SK-N-MC (cell line): ENCODE data around the gene COPS6.

Experiments used
- DNase-seq: peaks from one replicate; pipeline ENCODE4 v3.0.0-alpha.2; 2011; ENCODE audit warnings: low read depth, low spot score
- H3K27ac ChIP-seq: fragments of 200-600 bp; sonication (generic); 2 replicates; pipeline ENCODE4 v1.5.1; 2016; ENCODE audit warnings: mixed run types
- H3K36me3 ChIP-seq: fragments of 200-600 bp; sonication (generic); 2 replicates; pipeline ENCODE4 v1.6.1; 2017; ENCODE audit warnings: antibody characterized with exemption, low read length, mixed read lengths; ENCODE audit not compliant: insufficient read depth
- H3K4me3 ChIP-seq: fragments of 200-600 bp; sonication (generic); 2 replicates; pipeline ENCODE4 v1.5.1; 2016
- H3K9ac ChIP-seq: fragments of 200-600 bp; sonication (generic); 2 replicates; pipeline ENCODE4 v1.8.0; 2017; ENCODE audit warnings: mixed run types, mixed read lengths; ENCODE audit not compliant: insufficient read length
- H3K9me3 ChIP-seq: fragments of 200-600 bp; sonication (generic); 2 replicates; pipeline ENCODE4 v1.6.1; 2017; ENCODE audit warnings: low read depth, mild to moderate bottlenecking, antibody characterized with exemption, low read length, moderate library complexity, mixed read lengths
- EZH2 ChIP-seq: fragments of 200-600 bp; sonication (generic); IDR thresholded peaks from one replicate; pipeline ENCODE4 v1.6.1; 2017; ENCODE audit warnings: antibody characterized with exemption
- FOXP2 ChIP-seq: optimal IDR thresholded peaks from 2 replicates; pipeline ENCODE3; 2011; ENCODE audit warnings: mild to moderate bottlenecking, moderate library complexity; ENCODE audit not compliant: insufficient read depth; ENCODE audit errors: extremely low read length, control extremely low read depth
- POLR2AphosphoS5 ChIP-seq: IDR thresholded peaks from 2 replicates; pipeline ENCODE4 v1.6.1; 2012; ENCODE audit warnings: mild to moderate bottlenecking, low read depth, low read length, borderline replicate concordance

COPS6 gene

DNA sequence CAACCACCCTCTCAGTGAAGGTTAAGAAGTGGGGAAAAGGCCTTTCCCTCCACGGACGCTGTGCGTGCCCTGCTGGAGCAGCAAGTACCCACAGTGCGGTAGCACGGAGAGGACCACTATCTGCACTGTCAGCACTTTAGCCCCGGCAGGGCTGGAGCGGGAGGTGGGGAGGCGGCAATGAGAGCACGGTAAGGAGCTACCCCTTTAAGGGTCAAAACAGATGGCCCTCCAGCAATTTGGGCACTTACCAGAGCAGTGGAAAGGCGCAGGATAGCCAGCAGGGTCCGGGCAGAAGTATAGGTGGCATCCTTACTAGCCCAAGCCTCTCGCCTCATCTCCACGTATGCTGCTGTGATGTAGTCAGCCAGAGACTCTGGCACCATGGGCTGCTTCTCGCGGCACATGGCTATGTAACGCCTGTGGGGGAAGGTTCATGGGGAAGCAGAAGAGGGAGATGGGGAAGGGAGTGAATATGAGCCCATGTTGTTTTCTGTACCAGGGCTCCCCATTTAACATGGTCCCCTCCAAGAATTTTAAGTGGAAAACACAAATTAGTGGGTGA lies 5.2 kb downstream of the COPS6 start:
- H3K9ac ChIP-seq, result no peak overlapping the region
- no peak for DNase-seq
- H3K36me3 ChIP-seq, result peaks cover 88% of the 10 kb centered on the region
- no peak for TF ChIP-seq FOXP2
- TF ChIP-seq POLR2AphosphoS5, result peak; percentile 57
- H3K4me3 ChIP-seq, result no peak overlapping the region; the same call in 1 of the 2 replicates
- peak overlapping the region; percentile 81 for H3K27ac ChIP-seq
- H3K9me3 ChIP-seq, result no peaks in the 10 kb centered on the region

DNA sequence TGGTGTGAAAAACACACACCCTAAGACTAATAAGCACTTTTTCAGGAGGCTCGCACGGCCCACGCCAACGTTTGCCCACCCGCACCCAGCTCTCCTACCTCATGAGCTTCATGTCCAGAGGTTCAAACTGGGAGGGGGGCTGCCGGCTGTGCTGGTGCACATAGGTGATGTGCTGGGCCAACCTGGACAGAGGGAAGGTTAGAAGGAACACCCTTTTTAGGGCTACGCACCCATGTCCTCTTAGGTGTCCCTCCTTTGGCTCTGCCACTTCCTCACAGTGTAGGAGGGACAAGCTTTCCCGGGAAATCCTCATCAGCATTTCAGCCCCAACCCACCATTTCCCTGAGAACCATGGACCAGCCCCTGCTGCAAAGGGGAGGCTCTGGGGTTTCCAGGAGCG lies 6.5 kb downstream of the COPS6 start:
- TF ChIP-seq EZH2 (no peak), POLR2AphosphoS5 (no peak; the same call in 1 of the 2 replicates), FOXP2 (no peak)
- no peak for DNase-seq
- Histone ChIP-seq H3K9me3 (no peaks in the 10 kb centered on the region), H3K9ac (no peak overlapping the region), H3K4me3 (no peak overlapping the region), H3K27ac (peak overlapping the region; percentile 81), H3K36me3 (peaks cover 99% of the 10 kb centered on the region)

DNA sequence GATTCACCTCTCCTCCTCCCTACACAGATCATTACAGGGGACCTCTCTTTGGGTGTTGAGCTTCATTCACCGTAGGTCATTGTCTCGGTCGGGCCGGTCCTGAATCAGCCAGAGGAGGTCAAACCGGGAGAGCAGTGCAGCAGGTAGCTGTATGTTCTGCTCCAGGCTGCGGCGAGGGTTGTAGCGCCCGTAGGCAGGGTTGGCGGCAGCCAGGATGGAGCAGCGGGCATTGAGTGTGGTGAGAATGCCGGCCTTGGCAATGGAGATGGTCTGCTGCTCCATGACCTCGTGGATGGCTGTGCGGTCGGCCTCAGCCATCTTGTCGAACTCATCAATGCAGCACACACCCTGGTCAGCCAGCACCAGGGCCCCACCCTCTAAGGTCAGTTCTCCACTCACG lies 6.9 kb downstream of the COPS6 start:
- H3K9ac ChIP-seq, result no peak overlapping the region
- no peaks in the 10 kb centered on the region for H3K9me3 ChIP-seq
- DNase-seq, result no peak
- H3K36me3 ChIP-seq, result peaks cover 95% of the 10 kb centered on the region
- no peak overlapping the region for H3K4me3 ChIP-seq
- TF ChIP-seq EZH2, result no peak
- TF ChIP-seq FOXP2, result no peak
- TF ChIP-seq POLR2AphosphoS5, result no peak
- peak overlapping the region; percentile 81; the same call in 1 of the 2 replicates for H3K27ac ChIP-seq

DNA sequence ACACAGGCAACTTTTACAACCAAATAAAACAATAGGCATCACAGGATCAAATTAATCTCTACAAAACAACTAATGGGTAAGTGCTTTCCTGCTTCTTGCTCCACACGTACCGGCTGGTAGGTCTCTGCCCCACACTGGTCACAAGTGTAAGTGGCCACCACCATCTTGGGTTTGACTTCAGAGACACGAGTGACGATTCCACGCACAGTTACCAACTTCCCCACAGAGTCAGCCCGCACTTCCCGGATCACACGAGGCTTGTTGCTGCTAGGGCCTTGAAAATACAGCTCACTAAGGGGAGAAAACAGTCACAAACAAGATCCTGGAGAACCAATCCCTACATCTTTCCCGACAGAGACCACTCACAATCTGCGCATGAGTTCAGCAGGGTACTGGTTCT lies 10.1 kb downstream of the COPS6 start:
- H3K9me3 ChIP-seq, result no peaks in the 10 kb centered on the region
- DNase-seq, result no peak
- TF ChIP-seq EZH2 (no peak), FOXP2 (no peak), POLR2AphosphoS5 (no peak)
- H3K9ac ChIP-seq, result peak overlapping the region; percentile 13
- H3K36me3 ChIP-seq, result peaks cover 71% of the 10 kb centered on the region
- peak overlapping the region; percentile 1; the same call in 1 of the 2 replicates for H3K27ac ChIP-seq
- peak overlapping the region; percentile 99 for H3K4me3 ChIP-seq

DNA sequence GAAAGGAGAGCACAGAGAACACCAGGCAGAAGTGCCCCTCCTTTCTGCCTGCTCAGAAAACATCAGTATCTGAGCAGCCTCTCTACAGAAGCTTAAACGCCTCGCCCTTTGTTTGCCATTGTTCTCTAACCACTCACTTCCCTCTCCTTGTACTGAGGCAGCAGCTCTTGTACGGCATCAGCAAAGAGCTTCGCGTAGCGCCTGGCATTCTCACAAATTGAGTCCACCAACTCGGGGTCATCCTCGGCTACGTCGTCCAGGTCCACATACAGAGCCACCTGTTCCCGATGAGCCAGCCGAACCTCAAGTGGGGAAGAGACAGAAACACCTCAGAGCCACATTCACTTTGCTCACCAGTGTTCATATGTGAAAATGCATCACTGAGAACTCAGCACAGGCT lies 10.7 kb downstream of the COPS6 start:
- peak overlapping the region; percentile 100 for H3K9ac ChIP-seq
- peak overlapping the region; percentile 1; the same call in 1 of the 2 replicates for H3K27ac ChIP-seq
- H3K36me3 ChIP-seq, result peaks cover 68% of the 10 kb centered on the region
- TF ChIP-seq POLR2AphosphoS5 (no peak), EZH2 (no peak)
- H3K9me3 ChIP-seq, result no peaks in the 10 kb centered on the region
- H3K4me3 ChIP-seq, result peak overlapping the region; percentile 99
- DNase-seq, result no peak

DNA sequence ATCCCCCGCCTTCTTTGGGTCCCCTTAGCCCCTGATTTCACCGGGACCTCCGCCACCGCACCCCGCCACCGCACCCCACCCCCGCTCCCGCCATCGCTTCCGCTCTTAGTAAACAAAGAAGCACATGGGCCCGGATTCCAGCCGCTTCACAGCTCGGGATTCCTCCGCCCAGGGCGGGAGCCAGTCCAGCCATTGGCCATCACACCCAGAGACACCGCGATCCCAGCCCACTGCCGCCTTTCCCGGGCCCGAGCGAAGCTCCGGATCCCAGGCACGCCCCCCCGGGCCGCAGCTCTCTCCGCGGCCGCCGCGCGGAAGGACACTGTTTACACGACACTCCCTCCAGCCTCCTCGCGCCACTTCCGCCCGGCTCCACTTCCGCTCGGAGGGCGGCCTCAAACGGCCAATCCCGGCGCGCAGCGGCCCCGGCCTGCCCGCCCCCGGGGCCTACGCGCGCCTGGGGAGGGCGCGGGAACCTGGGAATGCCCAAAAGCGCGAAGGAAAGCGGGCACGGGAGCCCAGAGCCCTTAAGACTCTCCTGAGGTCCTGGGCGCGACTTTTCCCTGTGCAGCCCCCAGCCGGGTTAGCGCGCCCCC lies 11.7 kb downstream of the COPS6 start:
- H3K27ac ChIP-seq, result peak overlapping the region; percentile 98
- H3K4me3 ChIP-seq, result peak overlapping the region; percentile 99
- H3K36me3 ChIP-seq, result peaks cover 58% of the 10 kb centered on the region
- no peaks in the 10 kb centered on the region for H3K9me3 ChIP-seq
- TF ChIP-seq EZH2, result no peak
- peak; percentile 66; the same call in 1 of the 2 replicates for TF ChIP-seq POLR2AphosphoS5
- no peak for DNase-seq
- H3K9ac ChIP-seq, result peak overlapping the region; percentile 100

DNA sequence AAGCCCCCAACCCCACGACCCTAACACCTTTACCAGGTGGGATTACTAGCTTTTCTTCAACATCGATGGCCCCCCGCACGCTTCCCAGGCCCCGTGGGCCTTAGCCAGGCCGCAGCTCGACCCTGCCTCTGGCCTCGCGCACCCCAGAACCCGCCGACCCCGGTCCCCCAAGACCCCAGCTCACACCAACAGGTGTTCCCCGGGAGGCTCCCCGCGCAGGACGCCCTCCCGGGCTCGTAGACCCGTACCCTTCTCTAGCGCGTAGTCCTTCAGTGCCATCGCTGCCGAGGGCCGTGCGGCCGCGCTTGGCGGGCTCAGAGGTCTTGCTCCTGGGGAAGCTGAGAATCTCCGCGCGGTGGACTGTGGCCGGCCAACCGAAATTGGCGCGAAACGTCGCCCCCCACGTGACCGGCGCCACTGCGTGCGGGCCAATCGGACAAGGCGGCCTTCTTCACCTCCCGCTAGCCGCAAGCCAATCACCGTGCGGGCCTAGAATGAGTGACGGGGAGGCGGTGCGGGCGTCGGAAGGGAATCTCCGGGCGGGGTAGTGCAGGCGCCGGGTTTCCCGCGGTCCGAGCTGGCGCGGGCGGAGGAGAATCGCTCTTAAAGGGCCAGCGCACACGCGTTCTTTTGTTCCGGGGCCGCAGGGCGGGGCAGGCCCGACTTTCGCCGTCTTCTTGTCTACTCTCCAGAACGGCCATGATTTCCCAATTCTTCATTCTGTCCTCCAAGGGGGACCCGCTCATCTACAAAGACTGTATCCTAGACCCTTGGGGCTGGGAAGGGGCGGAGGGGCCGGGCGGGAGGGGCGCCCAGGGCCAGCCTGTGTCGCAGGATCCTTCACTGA lies 12.5 kb downstream of the COPS6 start, which contains the start of the genes AP4M1 and MCM7:
Gene AP4M1, plus strand, starts transcription at position 628 of the 847 bp plus-strand sequence. Its CDS starts 72 bp downstream, at position 700.
Gene MCM7, minus strand, starts transcription at position 382 of the 847 bp plus-strand sequence. Its CDS starts 103 bp downstream, at position 279.
- Histone ChIP-seq H3K9ac (peak within 1 kb of the TSS; percentile 100), H3K9me3 (no peaks in the 10 kb centered on the region), H3K36me3 (peaks cover 51% of the 10 kb centered on the region), H3K4me3 (peak within 1 kb of the TSS; percentile 99), H3K27ac (peak within 1 kb of the TSS; percentile 98)
- TF ChIP-seq EZH2 (no peak), POLR2AphosphoS5 (peak; percentile 75), FOXP2 (peak; percentile 62)
- DNase-seq, result peak; percentile 77

DNA sequence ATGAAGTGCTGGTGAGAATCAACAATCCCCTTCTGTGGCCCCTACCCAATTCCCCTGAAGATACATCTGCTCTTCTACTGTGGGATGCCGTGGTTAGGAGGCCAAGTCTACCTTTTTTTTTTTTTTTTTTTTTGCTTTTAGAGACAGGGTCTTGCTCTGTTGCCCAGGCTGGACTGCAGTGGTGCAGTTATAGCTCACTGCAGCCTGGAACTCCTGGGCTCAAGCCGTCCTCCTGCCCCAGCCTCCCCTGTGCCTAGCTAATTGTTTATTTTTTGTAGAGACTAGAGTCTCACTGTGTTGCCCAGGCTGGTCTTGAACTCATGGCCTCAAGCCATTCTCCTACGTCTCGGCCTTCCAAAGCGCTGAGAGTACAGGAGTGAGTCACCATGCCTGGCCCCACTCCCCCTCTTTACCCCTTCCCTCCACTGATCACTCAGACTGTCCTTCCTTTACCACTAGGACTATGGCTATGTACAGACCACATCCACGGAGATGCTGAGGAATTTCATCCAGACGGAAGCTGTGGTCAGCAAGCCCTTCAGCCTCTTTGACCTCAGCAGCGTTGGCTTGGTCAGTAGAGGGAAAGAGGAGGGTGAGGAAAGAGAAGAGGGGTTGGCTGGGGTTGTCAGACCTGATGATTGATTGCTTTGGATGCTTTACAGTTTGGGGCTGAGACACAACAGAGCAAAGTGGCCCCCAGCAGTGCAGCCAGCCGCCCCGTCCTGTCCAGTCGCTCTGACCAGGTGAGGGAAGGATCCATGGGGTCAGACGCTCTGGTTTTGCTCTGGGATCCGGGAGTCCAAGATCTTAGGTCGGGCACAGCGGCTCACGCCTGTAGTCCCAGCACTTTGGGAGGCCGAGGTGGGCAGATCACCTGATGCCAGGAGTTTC lies 14.4 kb downstream of the COPS6 start:
- DNase-seq, result no peak
- peaks cover 47% of the 10 kb centered on the region for H3K36me3 ChIP-seq
- peak overlapping the region; percentile 91 for H3K9ac ChIP-seq
- TF ChIP-seq POLR2AphosphoS5 (no peak), FOXP2 (no peak), EZH2 (no peak)
- no peak overlapping the region for H3K27ac ChIP-seq
- H3K9me3 ChIP-seq, result no peaks in the 10 kb centered on the region
- H3K4me3 ChIP-seq, result peak overlapping the region; percentile 99
